GM13977 (cell line): ENCODE data around the gene MAFG.
"Not testable (repeated sequence)": the region's sequence is repeated elsewhere in the genome, so short reads cannot be mapped to it uniquely, and the experiment has no call there.

Experiments used
- DNase-seq: peaks from one replicate; pipeline ENCODE4 v3.0.0; 2012; ENCODE audit warnings: low spot score
- CTCF ChIP-seq: IDR thresholded peaks from 2 replicates; pipeline ENCODE4 v1.5.1; 2012; ENCODE audit warnings: mild to moderate bottlenecking, control low read depth; ENCODE audit not compliant: insufficient read depth; ENCODE audit errors: extremely low read depth, missing control alignments
- in situ Hi-C: fragments of 300-500 bp; cut with MboI; formaldehyde crosslinking; loops from one replicate; pipeline ENCODE4 v1.12.0; 2022; ENCODE audit warnings: low sequenced_read_pairs, low pct_unique_long_range_greater_than_20kb, mixed read lengths, inconsistent platforms; ENCODE audit not compliant: unreplicated experiment

MAFG gene

DNA sequence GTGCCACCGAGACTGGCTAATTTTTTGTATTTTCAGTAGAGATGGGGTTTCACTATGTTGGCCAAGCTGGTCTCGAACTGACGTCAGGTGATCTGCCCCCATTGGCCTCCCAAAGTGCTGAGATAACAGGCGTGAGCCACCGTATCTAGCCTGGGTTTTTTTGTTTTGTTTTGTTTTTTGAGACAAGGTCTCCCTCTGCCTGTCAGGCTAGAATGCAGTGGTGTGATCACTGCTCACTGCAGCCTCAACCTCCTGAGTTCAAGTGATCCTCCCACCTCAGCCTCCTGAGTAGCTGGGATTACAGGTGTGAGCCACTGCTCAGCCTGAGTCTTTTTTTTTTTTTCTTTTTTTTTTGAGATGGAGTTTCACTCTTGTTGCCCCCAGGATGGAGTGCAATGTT lies 25.9 kb upstream of the MAFG start:
- DNase-seq, in situ Hi-C loops: not testable (repeated sequence)
- TF ChIP-seq CTCF: peak; percentile 20

- DNase-seq: no peak
- in situ Hi-C loops: no loop called here
- no peak for TF ChIP-seq CTCF
These were observed 25.3 kb upstream of the MAFG start for GRCh38 chr17:81952792-81953228.

DNA sequence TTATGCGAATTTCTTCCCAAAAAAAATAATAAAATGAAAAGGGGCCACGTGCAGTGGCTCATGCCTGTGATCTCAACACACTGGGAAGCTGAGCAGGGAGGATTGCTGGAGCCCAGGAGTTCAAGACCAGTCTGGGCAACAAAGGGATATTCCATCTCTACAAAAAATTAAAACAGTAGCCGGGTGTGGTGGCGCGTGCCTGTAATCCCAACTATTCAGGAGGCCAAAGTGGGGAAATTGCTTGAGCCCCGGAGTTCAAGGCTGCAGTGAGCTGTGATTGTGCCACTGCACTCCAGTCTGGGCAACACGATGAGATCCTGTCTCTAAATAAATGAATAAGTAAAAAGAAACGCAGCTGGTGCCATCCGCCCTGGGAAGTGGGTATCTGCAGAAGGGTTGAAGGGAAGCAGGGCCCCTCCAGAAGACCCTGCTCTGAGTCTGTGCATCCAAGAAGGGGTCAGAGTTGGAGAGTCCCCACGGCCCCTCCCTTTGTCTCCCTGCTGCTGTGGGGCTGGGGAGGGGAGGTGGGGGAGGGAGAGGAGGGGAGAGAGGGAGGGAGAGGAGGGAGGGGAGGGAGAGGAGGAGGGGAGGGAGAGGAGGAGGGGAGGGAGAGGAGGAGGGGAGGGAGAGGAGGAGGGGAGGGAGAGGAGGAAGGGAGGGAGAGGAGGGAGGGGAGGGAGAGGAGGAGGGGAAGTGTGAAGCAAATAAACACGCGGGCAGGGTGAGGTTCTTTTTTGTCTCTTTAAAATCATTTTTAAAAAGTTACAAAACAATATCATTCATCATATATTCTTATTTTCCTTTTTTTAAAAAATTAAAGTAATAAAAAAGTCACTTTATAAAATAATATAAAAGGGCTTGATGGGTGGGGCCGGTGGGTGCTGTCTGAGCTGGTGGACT lies 24.5 kb upstream of the MAFG start:
- in situ Hi-C loops: no loop called here
- DNase-seq: no peak
- TF ChIP-seq CTCF: no peak

GRCh38 chr17:81950501-81950900 lies 23.0 kb upstream of the MAFG start:
- in situ Hi-C loops: no loop called here
- no peak for TF ChIP-seq CTCF
- no peak for DNase-seq

DNA sequence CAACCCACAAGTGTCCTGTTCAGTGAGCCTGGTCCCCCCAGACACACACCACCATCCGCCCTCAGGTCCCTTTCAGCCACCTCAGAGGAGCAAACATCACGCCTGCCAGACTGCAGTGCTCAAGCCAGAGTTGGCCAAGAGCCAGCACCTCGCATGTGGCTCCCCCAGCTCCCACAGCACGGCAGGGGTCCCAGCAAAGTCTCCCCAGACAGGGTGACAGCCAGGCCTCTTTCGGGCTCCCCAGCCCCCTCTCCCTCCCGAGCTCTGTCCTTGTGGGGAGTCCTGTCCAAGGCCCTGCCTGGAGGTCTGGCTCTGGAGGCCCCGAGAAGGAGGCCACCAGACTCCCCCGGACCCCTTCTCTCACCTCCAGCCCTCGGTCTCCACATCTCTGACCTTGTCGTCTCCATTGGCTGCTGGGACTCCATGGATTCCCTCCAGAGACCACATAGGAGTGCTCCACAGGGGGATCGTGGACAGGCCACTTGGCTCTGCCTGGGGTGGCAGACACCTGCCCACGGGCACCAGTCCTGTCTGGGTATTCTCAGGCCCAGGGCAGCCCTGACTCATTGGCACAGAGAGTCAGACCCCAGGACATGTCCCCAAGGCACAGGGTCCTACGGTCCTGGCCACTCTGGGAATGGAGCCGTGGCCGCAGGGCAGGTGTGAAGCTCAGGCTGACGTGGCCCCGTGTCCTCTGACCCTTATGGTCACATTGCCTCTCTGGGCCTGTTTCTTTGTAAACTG lies 21.3 kb upstream of the MAFG start:
- no peak for TF ChIP-seq CTCF
- in situ Hi-C loops: no loop called here
- DNase-seq: no peak

DNA sequence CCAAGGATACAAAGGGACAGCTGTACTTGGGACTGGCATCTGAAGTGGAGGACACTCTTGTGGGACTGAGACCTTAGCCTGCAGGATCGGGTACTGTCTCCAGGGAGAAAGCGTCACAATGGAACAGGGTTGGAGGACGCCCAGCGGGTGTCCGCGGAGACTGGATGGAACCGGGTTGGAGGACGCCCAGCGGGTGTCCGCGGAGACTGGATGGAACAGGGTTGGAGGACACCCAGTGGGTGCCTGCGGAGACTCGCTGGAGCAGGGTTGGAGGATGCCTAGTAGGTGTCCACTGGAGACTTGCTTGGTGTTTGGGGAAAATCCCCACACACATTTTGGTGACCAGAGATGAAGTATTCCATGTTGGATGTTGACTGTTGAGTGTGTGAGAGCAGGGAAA lies 19.7 kb upstream of the MAFG start, which contains the start of gene MYADML2:
Gene MYADML2, minus strand, starts transcription at position 45 of the 400 bp plus-strand sequence. CDS start 5,492 bp downstream, outside the sequence.
- no peak for TF ChIP-seq CTCF
- in situ Hi-C loops: no loop called here
- DNase-seq: no peak
